ENCODE data around the gene NUP43. TPM values are rescaled to one million over a fixed set of nuclear protein-coding genes. Genes with fewer than 3 reads are reported as not detected.
A peak's percentile ranks its signal among the peaks of the same experiment; 100 is the strongest.

NUP43 gene
- 29.7 TPM for total RNA-seq
- long read RNA-seq, transcript NUP43-201 (8 exons, 3,874 nt), result major isoform, 6 of 9 reads
- long read RNA-seq, partial matches to known transcripts, result 0 of 9 reads
- long read RNA-seq, other reads (novel, unspliced or antisense), result 3 of 9 reads

- intact Hi-C loops (cut with micrococcal nuclease), result no loop called here
- TF ChIP-seq CTCF (IDR thresholded peaks at IDR 0.05; ENCODE audit: borderline replicate concordance), result peak; percentile 79
Observed at GRCh38 chr6:149746147-149746946, at the start of gene NUP43. Gene NUP43, minus strand, starts transcription at chr6:149746529. Its CDS starts 34 bp downstream, at chr6:149746495.

GRCh38 chr6:149783551-149783950, 37.2 kb upstream of the NUP43 start:
- H3K27me3 ChIP-seq (ENCODE audit: low read depth), result no peaks in the 10 kb centered on the region
- H3K4me3 ChIP-seq, result no peak overlapping the region
- H3K4me1 ChIP-seq, result peaks cover 11% of the 10 kb centered on the region
- H3K36me3 ChIP-seq, result peaks cover 22% of the 10 kb centered on the region
- no peaks in the 10 kb centered on the region for H3K9me3 ChIP-seq (replicated peaks)
- intact Hi-C loops (cut with micrococcal nuclease), result no loop called here
- no peak for DNase-seq
- TF ChIP-seq CTCF (IDR thresholded peaks at IDR 0.05; ENCODE audit: borderline replicate concordance), result no peak
- no peak overlapping the region for H3K27ac ChIP-seq (replicated peaks)

More at GRCh38 chr6:149746147-149746946, at the start of gene NUP43:
- Histone ChIP-seq H3K4me1 (peaks cover 42% of the 10 kb centered on the region), H3K9me3 (replicated peaks) (no peaks in the 10 kb centered on the region), H3K36me3 (peaks cover 22% of the 10 kb centered on the region), H3K4me3 (peak within 1 kb of the TSS; percentile 86), H3K27ac (replicated peaks) (peak within 1 kb of the TSS; percentile 85), H3K27me3 (ENCODE audit: low read depth) (no peaks in the 10 kb centered on the region)
- DNase-seq, result peak; percentile 95

GRCh38 chr6:149782337-149782736, 36.0 kb upstream of the NUP43 start:
- intact Hi-C loops (cut with micrococcal nuclease), result no loop called here
- no peak overlapping the region for H3K4me3 ChIP-seq
- H3K4me1 ChIP-seq, result peaks cover 11% of the 10 kb centered on the region
- no peak for TF ChIP-seq CTCF (IDR thresholded peaks at IDR 0.05; ENCODE audit: borderline replicate concordance)
- H3K36me3 ChIP-seq, result peaks cover 30% of the 10 kb centered on the region
- DNase-seq, result no peak
- no peak overlapping the region for H3K27ac ChIP-seq (replicated peaks)
- no peaks in the 10 kb centered on the region for H3K9me3 ChIP-seq (replicated peaks)
- no peaks in the 10 kb centered on the region for H3K27me3 ChIP-seq (ENCODE audit: low read depth)

- TF ChIP-seq CTCF (IDR thresholded peaks at IDR 0.05; ENCODE audit: borderline replicate concordance), result no peak
- H3K4me1 ChIP-seq, result peaks cover 11% of the 10 kb centered on the region
- intact Hi-C loops (cut with micrococcal nuclease), result no loop called here
- H3K27ac ChIP-seq (replicated peaks), result no peak overlapping the region
- DNase-seq, result no peak
- no peaks in the 10 kb centered on the region for H3K27me3 ChIP-seq (ENCODE audit: low read depth)
- peaks cover 30% of the 10 kb centered on the region for H3K36me3 ChIP-seq
- H3K9me3 ChIP-seq (replicated peaks), result no peaks in the 10 kb centered on the region
- H3K4me3 ChIP-seq, result no peak overlapping the region
Observed at GRCh38 chr6:149781715-149782114, 35.4 kb upstream of the NUP43 start.

GRCh38 chr6:149779644-149779963, 33.3 kb upstream of the NUP43 start:
- no peaks in the 10 kb centered on the region for H3K9me3 ChIP-seq (replicated peaks)
- no peak for TF ChIP-seq CTCF (IDR thresholded peaks at IDR 0.05; ENCODE audit: borderline replicate concordance)
- DNase-seq, result peak; percentile 24
- H3K27me3 ChIP-seq (ENCODE audit: low read depth), result no peaks in the 10 kb centered on the region
- peaks cover 49% of the 10 kb centered on the region for H3K36me3 ChIP-seq
- intact Hi-C loops (cut with micrococcal nuclease), result no loop called here
- H3K4me3 ChIP-seq, result no peak overlapping the region
- peak overlapping the region; percentile 64 for H3K27ac ChIP-seq (replicated peaks)
- peaks cover 11% of the 10 kb centered on the region for H3K4me1 ChIP-seq

Measured in left ventricle myocardium inferior (tissue), 1 donor.